GM12878 (cell line): ENCODE data around the gene NEK10. TPM values are rescaled to one million over a fixed set of nuclear protein-coding genes. Genes with fewer than 3 reads are reported as not detected.

Source experiments
- ATAC-seq: fragments of 200-7000 bp; cut with Tn5 transposase; 3 replicates; pipeline ENCODE4 v1.9.1; 2020; ENCODE audit warnings: mild to moderate bottlenecking, moderate library complexity
- BruUV-seq: library from RNA; stranded (reverse); fragments of 400-500 nt; replicated peaks from 2 replicates; lab custom pipeline; 2021; lab: Mats Ljungman, UMichigan
- CTCF ChIA-PET: fragments of 300-600 bp; sonication (Branson Sonifier 250); formaldehyde crosslinking; extraction: SDS; loops from one replicate; lab custom pipeline; 2021; ENCODE audit warnings: inconsistent platforms; lab: Yijun Ruan, JAX
- POLR2A ChIA-PET: fragments of 350-600 bp; formaldehyde crosslinking; extraction: SDS; loops from one replicate; lab custom pipeline; 2021; ENCODE audit warnings: inconsistent platforms; lab: Charles Lee
- RAD21 ChIA-PET: fragments of 300-600 bp; sonication (Branson Sonifier 250); formaldehyde crosslinking; loops from one replicate; lab custom pipeline; 2023; ENCODE audit warnings: antibody characterized with exemption; ENCODE audit not compliant: unreplicated experiment; lab: Charles Lee
- SMC1A ChIA-PET: fragments of 300-600 bp; sonication (Branson Sonifier 250); formaldehyde crosslinking; loops from one replicate; lab custom pipeline; 2023; ENCODE audit not compliant: unreplicated experiment, uncharacterized antibody; lab: Charles Lee
- DNase-seq: peaks from one replicate; pipeline ENCODE4 v3.0.0-alpha.2; 2011; ENCODE audit warnings: low read depth, low spot score
- FAIRE-seq: peaks from 3 replicates; lab custom pipeline; 2011; peaks lifted over from hg19 to GRCh38; lab: Jason Lieb, UNC
- H2AFZ ChIP-seq: 2 replicates; pipeline ENCODE4 v1.6.0; 2011; ENCODE audit warnings: low read depth, low read length, control low read depth; ENCODE audit not compliant: control insufficient read depth
- H3K27ac ChIP-seq: 2 replicates; pipeline ENCODE4 v1.5.1; 2011; ENCODE audit warnings: control low read depth; ENCODE audit not compliant: control insufficient read depth, insufficient read depth
- H3K27me3 ChIP-seq, 2 experiments: replicated peaks in 1 of 2; 2 replicates each; pipeline versions ENCODE4 v1.6.0 to v1.6.1; 2011; ENCODE audit warnings: low read length in 1 of 2; ENCODE audit not compliant: control insufficient read depth in 2 of 2, insufficient read depth in 2 of 2
- H3K36me3 ChIP-seq, 2 experiments: 2 replicates each; pipeline ENCODE4 v1.5.1; 2011; ENCODE audit warnings: low read length in 1 of 2; ENCODE audit not compliant: control insufficient read depth in 2 of 2, insufficient read depth in 2 of 2
- H3K4me1 ChIP-seq: 2 replicates; pipeline ENCODE4 v1.6.1; 2011; ENCODE audit warnings: mild to moderate bottlenecking, low read length, moderate library complexity, mixed read lengths; ENCODE audit not compliant: control insufficient read depth, insufficient read depth
- H3K4me2 ChIP-seq: 2 replicates; pipeline ENCODE4 v1.6.0; 2011; ENCODE audit warnings: control low read depth; ENCODE audit not compliant: control insufficient read depth, insufficient read depth
- H3K4me3 ChIP-seq: fragments of 200-600 bp; sonication (generic); 2 replicates; pipeline ENCODE4 v1.5.1; 2016
- H3K79me2 ChIP-seq: 2 replicates; pipeline ENCODE4 v1.6.0; 2011; ENCODE audit warnings: low read length; ENCODE audit not compliant: control insufficient read depth, insufficient read depth
- H3K9ac ChIP-seq: 2 replicates; pipeline ENCODE4 v1.8.0; 2011; ENCODE audit warnings: low read length, control low read depth, mixed read lengths; ENCODE audit not compliant: control insufficient read depth, insufficient read depth
- H3K9me3 ChIP-seq: replicated peaks from 3 replicates; pipeline ENCODE4 v1.5.1; 2011; ENCODE audit warnings: mild to moderate bottlenecking, low read length; ENCODE audit not compliant: control insufficient read depth, insufficient read depth
- H4K20me1 ChIP-seq: 2 replicates; pipeline ENCODE4 v1.6.0; 2011; ENCODE audit not compliant: control insufficient read depth, insufficient read depth
- ASH2L ChIP-seq: fragments of 300-600, 200-600 bp; sonication (generic); IDR thresholded peaks from 2 replicates; pipeline ENCODE4 v1.6.1; 2017; ENCODE audit warnings: low read depth, mild to moderate bottlenecking, borderline replicate concordance
- ATF3 ChIP-seq: IDR thresholded peaks from 2 replicates; pipeline ENCODE4 v1.6.1; 2011; ENCODE audit warnings: low read depth, mild to moderate bottlenecking, low read length, moderate library complexity, borderline replicate concordance; ENCODE audit errors: extremely low read depth
- BACH1 ChIP-seq: fragments of 450-650 bp; IDR thresholded peaks from 2 replicates; pipeline ENCODE4 v1.6.1; 2017; ENCODE audit warnings: mild to moderate bottlenecking, borderline replicate concordance
- CBFB ChIP-seq: IDR thresholded peaks from 2 replicates; pipeline ENCODE4 v1.6.1; 2016; ENCODE audit warnings: antibody characterized with exemption, low read depth
- EP300 ChIP-seq, 2 experiments: fragments of 150-350 bp in 1 of 2; IDR thresholded peaks; 2 replicates each; pipeline ENCODE4 v1.6.1; 2011 to 2012; ENCODE audit warnings: low read depth in 2 of 2, low read length in 2 of 2, borderline replicate concordance in 1 of 2, improper control_type of control experiment in 1 of 2, inconsistent platforms in 1 of 2; ENCODE audit not compliant: control insufficient read depth in 1 of 2
- IRF3 ChIP-seq: fragments of 450-650 bp; IDR thresholded peaks from 2 replicates; pipeline ENCODE4 v1.6.1; 2014; ENCODE audit warnings: mild to moderate bottlenecking
- IRF4 ChIP-seq: IDR thresholded peaks from 2 replicates; pipeline ENCODE4 v1.6.1; 2011; ENCODE audit warnings: low read depth, low read length
- NFYB ChIP-seq: IDR thresholded peaks from 2 replicates; pipeline ENCODE4 v1.6.1; 2011; ENCODE audit warnings: low read depth, mild to moderate bottlenecking, low read length, improper control_type of control experiment, moderate library complexity; ENCODE audit not compliant: insufficient read depth
- PKNOX1 ChIP-seq: fragments of 450-650 bp; IDR thresholded peaks from 2 replicates; pipeline ENCODE4 v1.6.1; 2016; ENCODE audit warnings: mild to moderate bottlenecking
- POLR2A ChIP-seq: IDR thresholded peaks from 2 replicates; pipeline ENCODE4 v1.6.1; 2011; ENCODE audit warnings: low read depth, mild to moderate bottlenecking, low read length
- REST ChIP-seq: IDR thresholded peaks from 2 replicates; pipeline ENCODE4 v1.6.1; 2012; ENCODE audit warnings: mild to moderate bottlenecking, low read depth, low read length
- SMAD1 ChIP-seq: fragments of 450-650 bp; IDR thresholded peaks from 2 replicates; pipeline ENCODE4 v1.6.1; 2018; ENCODE audit warnings: mild to moderate bottlenecking, low read depth; ENCODE audit not compliant: partially characterized antibody
- SPI1 ChIP-seq: IDR thresholded peaks from 2 replicates; pipeline ENCODE4 v1.6.1; 2011; ENCODE audit warnings: low read depth, mild to moderate bottlenecking, low read length, moderate library complexity, borderline replicate concordance; ENCODE audit not compliant: insufficient read depth
- YBX1 ChIP-seq: fragments of 450-650 bp; IDR thresholded peaks from 2 replicates; pipeline ENCODE4 v1.6.1; 2016; ENCODE audit warnings: antibody characterized with exemption
- ZNF384 ChIP-seq: IDR thresholded peaks from 2 replicates; pipeline ENCODE4 v1.6.1; 2012; ENCODE audit warnings: low read depth, mild to moderate bottlenecking, low read length, improper control_type of control experiment, borderline replicate concordance
- WGBS: methylation state at CpG from one replicate; pipeline ENCODE4 v1.1.6; 2016; ENCODE audit warnings: low lambda C conversion rate; ENCODE audit not compliant: insufficient replicate concordance, insufficient coverage; ENCODE audit errors: missing lambda C conversion rate; 5-methylcytosine and 5-hydroxymethylcytosine counted together
- in situ Hi-C: fragments of 300-500 bp; cut with MboI; formaldehyde crosslinking; loops from 9 replicates; pipeline ENCODE4 v1.14.3; 2018; ENCODE audit warnings: mixed read lengths
- intact Hi-C: fragments of 100-400 bp; cut with micrococcal nuclease; formaldehyde crosslinking; loops from one replicate; pipeline ENCODE4 v1.14.2; 2022; ENCODE audit not compliant: unreplicated experiment
- polyA plus RNA-seq, 11 experiments: library from polyadenylated mRNA; depleted of rRNA in 4 of 11; unstranded in 6 of 11; stranded (reverse) in 5 of 11; fragments of >200 nt; fragmentation: Nextera tagmentation in 4 of 11; fragmentation: Illumina TruSeq in 1 of 11; extraction: Ambion mirVana in 4 of 11; extraction: Trizol in 1 of 11; gene quantifications; 1 replicate in 1 of 11; 2 replicates in 10 of 11; pipeline versions ENCODE4 v1.2.1 to v1.2.3, GENCODE V29; 2011 to 2016; ENCODE audit warnings: inconsistent platforms in 2 of 11, missing spikeins in 2 of 11, low read depth in 1 of 11
- total RNA-seq, 4 experiments: library from RNA; depleted of rRNA in 3 of 4; stranded (reverse); fragments of >200 nt in 3 of 4; fragmentation: Illumina TruSeq in 1 of 4; extraction: Trizol in 1 of 4; gene quantifications; 2 replicates each; pipeline versions ENCODE4 v1.2.1 to v1.2.3, GENCODE V29; 2013 to 2021

Gene NEK10
- total and polyA plus RNA-seq, 10 of the 15 experiments (the other 5 are each of a cell fraction or from before 2014, with no cell fraction given): 0.06 to 0.40 (median 0.16) TPM; not detected in 2

DNA sequence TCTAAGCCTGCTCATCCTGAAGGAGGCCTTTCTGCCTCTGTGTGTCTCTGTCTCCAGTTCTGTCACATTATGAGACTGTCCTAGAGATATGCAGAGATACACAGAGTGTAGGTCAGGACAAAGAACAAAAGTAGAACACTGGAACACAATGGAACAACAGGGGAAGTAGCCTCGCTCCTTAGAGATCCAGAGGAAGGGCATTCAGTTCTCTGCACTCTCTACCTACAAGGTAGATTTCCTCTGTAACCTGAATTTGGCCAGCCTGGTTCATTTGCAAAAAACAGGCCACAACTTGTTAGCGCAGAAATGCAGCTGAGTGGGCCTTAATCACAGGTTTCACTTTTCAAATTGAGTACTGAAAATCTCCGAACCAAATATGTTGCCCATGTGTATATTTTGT, 19.4 kb downstream of the NEK10 start (continued):
- TF ChIP-seq ATF3: no peak
- no peak for TF ChIP-seq NFYB
- TF ChIP-seq, all 136 proteins: peak for 16

DNA sequence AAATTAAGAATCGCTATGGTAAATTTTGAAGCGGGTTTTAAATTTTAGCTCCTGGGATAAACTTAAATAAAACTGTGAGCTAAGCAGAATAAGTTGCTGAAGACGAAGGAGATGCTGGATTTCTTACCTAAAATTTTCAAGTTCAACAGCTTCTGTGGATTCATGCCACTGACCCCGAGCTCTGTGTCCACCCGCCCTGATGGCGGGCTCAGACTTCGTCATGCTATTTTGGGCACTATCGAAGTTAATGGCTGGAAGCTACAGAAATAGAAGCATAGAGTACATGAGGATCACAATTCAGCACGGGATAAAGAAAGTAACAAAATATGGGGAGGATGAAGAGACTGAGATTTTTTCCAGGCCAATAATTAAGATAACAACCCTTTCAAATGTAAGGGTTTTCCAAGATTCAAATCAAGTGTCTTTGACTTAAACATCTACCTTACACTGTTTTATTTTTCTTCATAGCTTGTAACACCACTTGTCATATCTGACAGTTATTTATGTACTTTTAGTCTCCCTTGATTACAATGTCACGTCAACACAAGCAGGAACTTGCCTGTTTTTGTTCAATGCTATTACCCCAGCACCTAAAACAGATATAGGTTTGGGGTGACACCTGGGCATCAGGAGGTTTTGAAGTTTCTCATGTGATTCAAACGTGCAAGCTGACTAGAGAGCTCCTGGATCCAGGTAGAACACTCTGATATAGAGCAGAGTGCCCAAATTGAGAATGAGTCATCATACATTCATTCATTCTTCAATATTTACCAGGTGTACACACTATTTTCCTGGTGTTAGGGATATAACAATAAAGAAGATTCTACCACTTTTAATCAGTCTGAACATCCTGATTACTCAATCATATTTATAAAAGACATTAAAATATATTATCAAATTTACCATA, 23.0 kb downstream of the NEK10 start:
- intact Hi-C loops: no loop called here
- ChIA-PET SMC1A (interaction anchor here (0.8 to 1.8 kb wide), 8 partner anchors 9 to 321 kb away, joined by 3 to 9 read pairs (median 4); no protein-coding TSS in a partner anchor), CTCF (interaction anchor here (1.0 to 1.2 kb wide), 3 partner anchors 21 to 312 kb away, joined by 3 to 6 read pairs (median 3); no protein-coding TSS in a partner anchor), RAD21 (interaction anchor here (0.9 to 1.6 kb wide), 2 partner anchors 8 to 12 kb away, joined by 4 read pairs; no protein-coding TSS in a partner anchor), POLR2A (interaction anchor here (0.6 to 1.0 kb wide), 2 partner anchors 33 to 46 kb away, joined by 3 read pairs; no protein-coding TSS in a partner anchor)
- no TSS peak for BruUV-seq
- H3K4me3 ChIP-seq: no peak overlapping the region
- in situ Hi-C loops: no loop called here
- 66% methylated on average over 11 of the region's 11 CpGs for WGBS
- ATAC-seq: no peak
- no peaks in the 10 kb centered on the region for H3K36me3 ChIP-seq
- no peak overlapping the region for H3K27ac ChIP-seq
- H3K27me3 ChIP-seq: no peaks in the 10 kb centered on the region
- peaks cover 10% of the 10 kb centered on the region for H3K4me1 ChIP-seq
- no peak overlapping the region for H2AFZ ChIP-seq
- FAIRE-seq: no peak
- no peak for DNase-seq
- no peaks in the 10 kb centered on the region for H4K20me1 ChIP-seq
- no peak overlapping the region for H3K4me2 ChIP-seq
- H3K9me3 ChIP-seq: no peaks in the 10 kb centered on the region
- H3K9ac ChIP-seq: no peak overlapping the region
- H3K79me2 ChIP-seq: no peaks in the 10 kb centered on the region
- TF ChIP-seq PKNOX1: no peak
- TF ChIP-seq CBFB: no peak
- no peak for TF ChIP-seq YBX1
- TF ChIP-seq SMAD1: no peak
- no peak for TF ChIP-seq SPI1
- TF ChIP-seq IRF3: no peak
- no peak for TF ChIP-seq POLR2A
- TF ChIP-seq BACH1: no peak
- TF ChIP-seq EP300 (IDR thresholded peaks at IDR 0.05; ENCODE audit: borderline replicate concordance in 1 of 2, control insufficient read depth in 1 of 2, low read depth in 2 of 2, low read length in 2 of 2): no peak
- TF ChIP-seq REST: no peak
- TF ChIP-seq ASH2L: no peak
- no peak for TF ChIP-seq IRF4
- TF ChIP-seq ZNF384: no peak
